HG03354 (cell line): Measurements from ENCODE around the gene PEMT.
"Not testable (repeated sequence)": the region's sequence is repeated elsewhere in the genome, so short reads cannot be mapped to it uniquely, and the experiment has no call there.

Experiments
- ATAC-seq: cut with Tn5 transposase; IDR thresholded peaks from one replicate; pipeline ENCODE4 v1.9.1; 2021; ENCODE audit warnings: mild to moderate bottlenecking; ENCODE audit not compliant: unreplicated experiment, poor library complexity, severe bottlenecking

Gene PEMT

DNA sequence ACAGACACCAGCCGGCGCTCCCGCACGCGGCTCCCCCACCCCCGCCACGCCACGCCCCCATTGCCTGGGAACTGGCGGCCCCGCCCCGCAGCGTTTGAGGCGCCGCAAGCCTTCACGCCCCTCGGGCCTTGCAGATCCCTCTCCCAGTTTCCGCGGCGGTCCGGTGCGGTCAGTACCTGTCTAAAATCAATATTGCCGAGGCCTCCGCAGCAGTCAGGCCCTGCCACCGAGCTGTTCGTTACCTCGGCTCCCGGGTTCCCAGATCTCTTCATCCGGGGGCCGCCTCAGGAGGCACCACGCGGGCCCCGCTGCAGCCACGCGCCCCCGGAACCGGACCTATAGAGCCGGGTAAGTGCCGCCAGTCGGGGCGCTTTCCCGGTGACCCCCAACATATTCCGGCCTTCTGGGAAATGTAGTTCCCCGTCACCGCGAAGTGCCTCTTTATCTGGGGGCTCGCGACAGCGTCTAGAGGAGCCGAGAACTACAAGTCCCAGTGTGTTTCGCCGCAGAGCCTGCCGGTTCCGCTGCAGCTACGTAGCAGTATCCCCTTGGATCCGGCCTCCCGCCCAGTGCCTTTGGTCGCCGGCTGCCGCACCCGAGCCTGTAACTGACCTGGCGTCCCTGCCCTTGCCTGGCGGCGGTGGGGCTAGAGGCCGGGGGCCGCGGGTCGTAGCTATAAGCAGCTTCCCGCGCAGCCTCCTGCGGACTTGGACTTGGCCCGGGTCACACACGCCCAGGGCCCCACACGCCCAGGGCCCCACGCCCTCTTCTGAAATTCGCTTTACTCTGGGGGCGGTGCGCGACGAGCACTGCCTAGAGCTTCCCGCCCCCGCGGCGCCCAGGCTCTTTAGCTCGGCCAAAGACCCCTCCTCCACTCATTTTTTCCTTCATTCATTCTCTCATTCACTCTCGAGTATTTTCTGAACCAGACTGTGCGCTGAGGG lies at the start of gene PEMT:
Gene PEMT, minus strand, starts transcription at position 354 of the 944 bp plus-strand sequence. Its CDS starts 82 bp downstream, at position 272.
- peak; percentile 95 for ATAC-seq

- not testable (repeated sequence) for ATAC-seq
Observed at GRCh38 chr17:17639661-17640270, 48.3 kb upstream of the PEMT start.

DNA sequence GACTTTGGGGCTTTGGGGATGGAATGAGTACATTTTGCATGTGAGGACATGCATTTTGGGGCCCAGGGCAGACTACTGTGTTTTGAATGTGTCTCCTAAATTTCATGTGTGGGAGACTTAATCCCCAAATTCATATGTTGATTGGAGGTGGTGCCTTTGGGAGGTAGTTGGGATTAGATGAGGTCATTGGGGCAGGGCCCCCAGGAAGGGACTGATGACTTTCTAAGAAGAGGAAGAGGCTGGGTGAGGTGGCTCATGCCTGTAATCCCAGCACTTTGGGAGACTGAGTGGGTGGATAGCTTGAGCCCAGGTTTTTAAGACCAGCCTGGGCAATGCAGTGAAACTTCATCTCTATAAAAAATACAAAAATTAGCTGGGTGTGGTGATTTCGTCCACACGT lies 47.0 kb upstream of the PEMT start:
- no peak for ATAC-seq

DNA sequence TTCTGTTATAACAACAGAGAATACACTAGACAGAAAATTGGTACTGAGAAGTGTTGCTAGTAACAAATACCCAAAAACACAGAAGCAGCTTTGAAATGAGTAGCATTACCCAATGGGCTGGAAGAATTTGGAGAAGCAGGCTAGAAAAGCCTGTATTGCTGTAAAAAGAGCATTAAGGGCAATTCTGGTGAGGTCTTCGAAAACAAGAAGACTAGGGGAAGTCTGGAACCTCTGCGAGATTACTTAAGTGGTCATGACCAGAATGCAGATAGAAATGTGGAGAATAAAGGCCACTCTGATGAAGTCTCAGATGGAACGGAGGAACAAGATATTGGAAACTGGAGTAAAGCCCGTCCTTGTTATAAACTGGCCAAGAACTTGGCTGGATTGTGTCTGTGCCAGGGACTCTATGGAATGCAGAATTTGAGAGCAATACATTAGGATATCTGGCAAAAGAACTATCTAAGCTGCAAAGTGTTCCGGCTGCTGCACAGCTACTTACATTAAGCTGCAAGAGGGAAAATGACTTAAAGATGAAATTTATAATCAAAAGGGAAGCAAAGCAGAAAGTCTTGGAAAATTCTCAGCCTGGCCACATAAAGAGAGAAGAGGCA lies 44.9 kb upstream of the PEMT start:
- no peak for ATAC-seq

DNA sequence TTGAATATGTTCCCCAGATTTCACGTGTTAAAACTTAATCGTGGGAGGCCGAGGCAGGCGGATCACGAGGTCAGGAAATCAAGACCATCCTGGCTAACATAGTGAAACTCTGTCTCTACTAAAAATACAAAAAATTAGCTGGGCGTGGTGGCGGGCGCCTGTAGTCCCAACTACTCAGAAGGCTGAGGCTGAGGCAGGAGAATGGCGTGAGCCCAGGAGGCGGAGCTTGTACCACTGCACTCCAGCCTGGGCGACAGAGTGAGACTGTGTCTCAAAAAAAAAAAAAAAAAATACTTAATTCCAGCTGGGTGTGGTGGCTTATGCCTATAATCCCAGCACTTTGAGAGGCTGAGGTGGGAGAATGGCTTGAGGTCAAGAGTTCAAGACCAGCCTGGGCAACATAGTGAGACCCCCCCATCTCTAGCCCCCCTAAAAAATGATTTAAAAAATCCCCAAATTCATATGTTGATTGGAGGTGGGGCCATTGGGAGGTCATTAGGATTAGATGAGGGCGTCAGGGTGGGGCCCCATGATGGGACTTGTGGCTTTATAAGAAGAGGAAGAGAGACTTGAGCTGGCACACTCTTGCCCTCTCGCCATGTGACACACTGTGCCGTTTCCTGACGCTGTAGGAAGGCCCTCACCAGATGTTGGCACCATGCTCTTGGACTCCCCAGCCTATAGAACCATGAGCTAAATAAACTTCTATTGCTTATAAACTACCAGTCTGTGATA lies 44.2 kb upstream of the PEMT start:
- not testable (repeated sequence) for ATAC-seq

GRCh38 chr17:17635126-17635525 lies 43.6 kb upstream of the PEMT start:
- no peak for ATAC-seq

DNA sequence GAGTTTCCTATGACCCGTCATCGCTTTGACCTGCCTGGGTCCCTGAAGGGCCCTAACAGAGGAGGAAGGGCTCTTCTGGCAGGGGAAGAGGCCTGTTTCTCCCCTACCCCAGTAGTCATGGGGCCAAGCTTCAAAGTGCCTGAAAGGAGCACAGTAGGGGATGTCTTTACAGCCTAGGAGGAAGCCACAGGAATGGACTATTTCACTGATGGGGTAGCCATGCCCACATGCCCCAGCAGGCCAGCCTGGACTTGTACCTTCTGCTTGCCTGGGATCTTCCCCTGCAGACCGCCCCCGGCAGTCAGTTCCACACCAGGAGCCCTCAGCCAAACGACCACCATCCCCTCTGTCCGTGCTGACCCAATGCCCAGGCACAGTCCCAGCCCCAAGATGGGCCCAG lies 41.8 kb upstream of the PEMT start:
- no peak for ATAC-seq

DNA sequence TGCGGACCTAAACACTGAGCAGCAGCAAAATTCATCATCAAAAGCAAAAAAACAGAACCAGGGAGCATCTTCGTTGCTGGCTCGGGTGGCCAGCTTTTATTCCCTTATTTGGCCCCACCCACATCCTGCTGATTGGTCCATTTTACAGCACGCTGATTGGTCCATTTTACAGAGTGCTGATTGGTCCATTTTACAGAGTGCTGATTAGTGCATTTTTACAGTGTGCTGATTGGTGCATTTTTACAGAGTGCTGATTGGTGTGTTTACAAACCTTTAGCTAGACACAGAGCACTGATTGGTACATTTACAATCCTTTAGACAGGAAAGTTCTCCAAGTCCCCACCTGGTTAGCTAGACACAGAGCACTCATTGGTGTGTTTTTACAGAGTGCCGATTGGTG lies 41.2 kb upstream of the PEMT start:
- ATAC-seq = not testable (repeated sequence)

DNA sequence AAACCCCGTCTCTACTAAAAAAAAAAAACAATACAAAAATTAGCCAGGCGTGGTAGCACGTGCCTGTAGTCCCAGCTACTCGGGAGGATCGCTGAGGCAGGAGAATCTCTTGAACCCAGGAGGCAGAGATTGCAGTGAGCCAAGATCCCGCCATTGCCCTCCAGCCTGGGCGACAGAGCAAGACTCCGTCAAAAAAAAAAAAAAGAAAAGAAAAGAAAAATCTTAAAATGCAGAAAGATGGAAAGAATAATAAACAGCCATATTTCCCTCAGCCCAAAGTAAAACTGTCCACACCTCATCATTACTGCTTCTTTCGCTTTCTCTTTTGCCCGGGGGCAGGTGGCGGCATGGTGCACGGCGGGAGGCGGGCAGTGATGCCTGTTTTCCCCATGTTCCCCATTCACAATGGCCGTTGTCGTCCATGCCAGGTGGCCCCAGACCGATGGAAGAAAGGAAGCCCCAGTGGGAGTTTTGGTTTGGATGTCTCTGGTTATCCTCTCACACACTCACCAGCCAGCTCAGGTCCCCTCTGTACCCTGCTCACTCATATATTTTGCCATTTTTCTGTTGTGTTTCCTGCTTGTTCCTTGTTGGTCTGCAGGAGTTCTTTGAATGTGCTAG lies 37.0 kb upstream of the PEMT start:
- ATAC-seq = peak; percentile 45

- ATAC-seq = no peak
Observed at GRCh38 chr17:17626840-17627239, 35.3 kb upstream of the PEMT start.

- ATAC-seq = no peak
Observed at GRCh38 chr17:17626151-17626805, 34.8 kb upstream of the PEMT start.

GRCh38 chr17:17624741-17625140 lies 33.2 kb upstream of the PEMT start:
- ATAC-seq = no peak

- ATAC-seq = no peak
Observed at GRCh38 chr17:17623904-17624303, 32.4 kb upstream of the PEMT start.

- ATAC-seq = no peak
Observed at GRCh38 chr17:17621254-17621653, 29.7 kb upstream of the PEMT start.

DNA sequence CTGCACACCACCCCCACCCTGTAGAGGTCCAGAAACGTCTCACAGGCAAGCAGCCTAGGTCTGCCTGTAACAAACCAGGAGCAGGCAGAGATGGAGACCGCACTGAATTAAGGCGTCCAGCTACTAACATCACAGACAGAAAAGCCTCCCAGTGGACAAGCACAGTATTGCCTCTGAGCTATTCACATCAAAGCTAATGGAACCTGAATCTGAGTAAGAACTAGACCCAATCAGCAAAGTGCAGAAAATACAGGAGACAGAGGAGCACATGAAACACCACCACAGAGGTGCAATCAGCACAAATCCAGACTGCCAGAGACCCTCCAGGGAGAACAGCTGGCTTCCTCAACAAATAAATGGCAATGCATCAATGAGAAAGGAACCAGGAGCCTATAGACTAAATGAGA lies 22.2 kb upstream of the PEMT start:
- ATAC-seq = no peak

- no peak for ATAC-seq
Observed at GRCh38 chr17:17612085-17613022, 20.8 kb upstream of the PEMT start.

DNA sequence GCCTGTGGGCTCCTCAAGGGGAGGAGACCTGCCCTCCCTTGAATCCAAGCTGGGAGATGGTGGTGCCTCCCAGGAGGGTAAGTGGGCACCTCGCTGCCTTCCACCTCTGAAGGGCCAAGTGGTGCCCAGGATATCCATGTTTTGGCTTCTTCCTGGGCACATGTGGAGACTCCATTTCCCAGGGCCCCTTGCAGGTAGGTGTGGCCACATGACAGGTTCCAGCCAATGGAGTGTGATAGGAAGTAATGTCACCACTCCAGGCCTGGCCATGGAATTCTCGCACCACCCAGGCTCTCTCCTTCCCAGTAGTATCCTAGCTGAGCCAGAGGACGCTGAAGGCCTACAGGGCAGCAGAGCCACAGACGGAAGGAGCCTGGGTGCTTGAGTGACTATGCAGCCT lies 17.6 kb upstream of the PEMT start:
- ATAC-seq = no peak

GRCh38 chr17:17606416-17607000 lies 15.0 kb upstream of the PEMT start:
- no peak for ATAC-seq
